Testis (tissue), 3 donors: ENCODE results near the gene ANKH. TPM values are rescaled to one million over a fixed set of nuclear protein-coding genes. Genes with fewer than 3 reads are reported as not detected.

Source experiments
- DNase-seq: peaks from one replicate; pipeline ENCODE4 v3.0.0-alpha.2; 2019
- H3K27ac ChIP-seq, 2 donors: fragments of 200-600 bp; sonication (generic); one replicate each; pipeline ENCODE4 v1.5.1; 2019
- H3K27me3 ChIP-seq: fragments of 200-600 bp; sonication (generic); one replicate; pipeline ENCODE4 v1.5.1; 2019
- H3K36me3 ChIP-seq: fragments of 200-600 bp; sonication (generic); one replicate; pipeline ENCODE4 v1.5.1; 2017; ENCODE audit warnings: low read depth; ENCODE audit errors: missing control alignments
- H3K4me1 ChIP-seq: fragments of 200-600 bp; sonication (generic); one replicate; pipeline ENCODE4 v1.5.1; 2019
- H3K4me3 ChIP-seq, 2 donors: fragments of 200-600 bp; sonication (generic); one replicate each; pipeline ENCODE4 v1.5.1; 2017 to 2019
- H3K9me3 ChIP-seq: fragments of 200-600 bp; sonication (generic); one replicate; pipeline ENCODE4 v1.5.1; 2017
- POLR2A ChIP-seq: fragments of 450-650 bp; IDR thresholded peaks from one replicate; pipeline ENCODE4 v1.6.1; 2017; ENCODE audit warnings: antibody characterized with exemption, mild to moderate bottlenecking, moderate library complexity
- WGBS, 2 donors: methylation state at CpG; one replicate each; pipeline ENCODE4 v1.1.5; 2018; 5-methylcytosine and 5-hydroxymethylcytosine counted together
- intact Hi-C: fragments of 100-400 bp; cut with DNase I; formaldehyde crosslinking; loops from one replicate; pipeline ENCODE4 v1.15.1; 2023; ENCODE audit warnings: low total_unique reads
- polyA plus RNA-seq: library from polyadenylated mRNA; stranded (reverse); fragments of 350-450 nt; fragmentation: Illumina TruSeq; extraction: RNeasy Lipid Tissue Mini Kit (QIAGEN cat#74804); gene quantifications from one replicate; pipeline ENCODE4 v1.2.3, GENCODE V29; 2014; ENCODE audit warnings: low read depth, low replicate concordance; ENCODE audit not compliant: insufficient read depth
- total RNA-seq, 2 donors: library from RNA; depleted of rRNA; stranded (reverse); fragments of >200 nt; gene quantifications; one replicate each; pipeline ENCODE4 v1.2.3, GENCODE V29; 2016
- TF ChIP-seq, protein P1 (sequence below), 3 experiments: fragments of 450-650 bp in 2 of 3; fragments of 200-600 bp in 1 of 3; sonication (generic) in 1 of 3; IDR thresholded peaks; one replicate each; pipeline ENCODE4 v1.5.1; 2016 to 2019; ENCODE audit warnings: antibody characterized with exemption in 3 of 3, mild to moderate bottlenecking in 2 of 3, moderate library complexity in 1 of 3

Gene ANKH
- total and polyA plus RNA-seq, 3 donors from 2014 or later, result 14.3 to 16.2 (median 15.8) TPM

DNA sequence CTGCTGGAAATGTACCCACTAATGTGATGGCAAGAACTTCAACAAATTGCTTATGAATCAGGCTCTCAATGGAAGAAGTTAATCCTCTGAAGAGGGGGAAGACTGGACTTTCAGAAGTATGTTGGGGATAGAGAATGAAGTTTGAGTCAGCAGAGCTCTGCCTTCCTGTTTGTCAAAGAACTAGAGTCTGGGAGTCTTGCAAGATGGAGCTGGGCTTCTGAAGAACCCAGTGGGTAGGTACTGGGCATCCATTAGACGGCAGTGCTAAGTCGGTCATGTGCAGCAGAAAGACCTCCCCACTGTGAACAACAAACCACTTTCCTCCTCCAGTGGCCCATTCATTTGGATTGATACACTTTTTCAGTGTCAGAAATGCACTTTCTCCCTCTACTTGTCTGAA lies 172.4 kb downstream of the ANKH start:
- intact Hi-C loops, result no loop called here
- H3K27ac ChIP-seq, result no peak overlapping the region
- no peaks in the 10 kb centered on the region for H3K9me3 ChIP-seq
- no peaks in the 10 kb centered on the region for H3K27me3 ChIP-seq
- TF ChIP-seq, protein P1, sequence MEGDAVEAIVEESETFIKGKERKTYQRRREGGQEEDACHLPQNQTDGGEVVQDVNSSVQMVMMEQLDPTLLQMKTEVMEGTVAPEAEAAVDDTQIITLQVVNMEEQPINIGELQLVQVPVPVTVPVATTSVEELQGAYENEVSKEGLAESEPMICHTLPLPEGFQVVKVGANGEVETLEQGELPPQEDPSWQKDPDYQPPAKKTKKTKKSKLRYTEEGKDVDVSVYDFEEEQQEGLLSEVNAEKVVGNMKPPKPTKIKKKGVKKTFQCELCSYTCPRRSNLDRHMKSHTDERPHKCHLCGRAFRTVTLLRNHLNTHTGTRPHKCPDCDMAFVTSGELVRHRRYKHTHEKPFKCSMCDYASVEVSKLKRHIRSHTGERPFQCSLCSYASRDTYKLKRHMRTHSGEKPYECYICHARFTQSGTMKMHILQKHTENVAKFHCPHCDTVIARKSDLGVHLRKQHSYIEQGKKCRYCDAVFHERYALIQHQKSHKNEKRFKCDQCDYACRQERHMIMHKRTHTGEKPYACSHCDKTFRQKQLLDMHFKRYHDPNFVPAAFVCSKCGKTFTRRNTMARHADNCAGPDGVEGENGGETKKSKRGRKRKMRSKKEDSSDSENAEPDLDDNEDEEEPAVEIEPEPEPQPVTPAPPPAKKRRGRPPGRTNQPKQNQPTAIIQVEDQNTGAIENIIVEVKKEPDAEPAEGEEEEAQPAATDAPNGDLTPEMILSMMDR (IDR thresholded peaks at IDR 0.05), result no peak
- no peak for TF ChIP-seq POLR2A
- peaks cover 6% of the 10 kb centered on the region for H3K4me1 ChIP-seq
- H3K4me3 ChIP-seq, result no peak overlapping the region
- no peak for DNase-seq
- WGBS, 2 donors, result 86 to 100% methylated on average over 2 of the region's 2 CpGs
- no peaks in the 10 kb centered on the region for H3K36me3 ChIP-seq

DNA sequence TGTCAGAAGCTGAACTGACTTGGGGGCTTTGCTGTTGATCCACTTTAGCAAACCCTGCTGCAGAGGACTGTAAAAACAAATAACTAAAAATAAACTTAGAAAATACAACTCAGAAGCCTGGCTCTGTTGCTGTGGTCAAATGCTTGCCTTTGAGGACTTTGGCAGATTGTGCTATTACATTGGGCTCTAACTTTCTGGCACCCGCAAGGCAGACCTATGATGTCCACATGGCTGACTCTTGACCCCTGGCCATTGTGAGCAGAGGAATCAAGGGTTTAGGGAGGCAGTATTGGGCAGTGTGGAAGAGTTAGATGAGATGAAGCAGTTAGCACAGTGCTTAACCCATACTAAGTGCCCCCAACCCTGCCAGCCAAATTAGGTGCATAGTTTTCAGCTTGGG lies 173.1 kb downstream of the ANKH start:
- intact Hi-C loops, result no loop called here
- no peak for DNase-seq
- Histone ChIP-seq H3K9me3 (no peaks in the 10 kb centered on the region), H3K27ac (no peak overlapping the region), H3K4me1 (peaks cover 6% of the 10 kb centered on the region), H3K4me3 (no peak overlapping the region), H3K27me3 (no peaks in the 10 kb centered on the region), H3K36me3 (no peaks in the 10 kb centered on the region)
- TF ChIP-seq, protein P1 (IDR thresholded peaks at IDR 0.05), result no peak
- no peak for TF ChIP-seq POLR2A
- WGBS, 2 donors, result 63 to 78% methylated on average over 1 of the region's 1 CpG

DNA sequence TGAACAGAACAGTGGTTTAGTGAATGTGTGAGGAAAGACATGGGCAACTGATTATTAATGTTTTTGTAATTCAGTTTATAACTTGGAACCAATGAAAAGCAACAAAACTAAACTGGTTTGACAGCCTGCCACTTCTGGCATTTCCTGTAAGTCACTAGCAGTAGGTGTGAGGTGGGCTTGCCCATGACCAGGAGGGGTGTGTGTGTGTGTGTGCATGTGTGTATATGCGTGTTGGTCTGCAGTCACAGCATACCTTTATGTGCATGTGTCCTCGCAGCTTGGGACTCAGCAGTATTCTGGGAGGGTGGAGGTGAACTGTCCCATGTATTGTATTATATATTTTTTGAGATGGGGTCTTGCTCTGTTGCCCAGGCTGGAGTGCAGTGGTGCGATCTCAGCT lies 174.7 kb downstream of the ANKH start:
- Histone ChIP-seq H3K4me3 (no peak overlapping the region), H3K9me3 (no peaks in the 10 kb centered on the region), H3K27me3 (no peaks in the 10 kb centered on the region), H3K36me3 (no peaks in the 10 kb centered on the region), H3K4me1 (peaks cover 6% of the 10 kb centered on the region), H3K27ac (no peak overlapping the region)
- DNase-seq, result no peak
- intact Hi-C loops, result no loop called here
- TF ChIP-seq, protein P1 (IDR thresholded peaks at IDR 0.05), result no peak
- TF ChIP-seq POLR2A, result no peak
- 96 to 97% methylated on average over 3 of the region's 3 CpGs for WGBS, 2 donors

DNA sequence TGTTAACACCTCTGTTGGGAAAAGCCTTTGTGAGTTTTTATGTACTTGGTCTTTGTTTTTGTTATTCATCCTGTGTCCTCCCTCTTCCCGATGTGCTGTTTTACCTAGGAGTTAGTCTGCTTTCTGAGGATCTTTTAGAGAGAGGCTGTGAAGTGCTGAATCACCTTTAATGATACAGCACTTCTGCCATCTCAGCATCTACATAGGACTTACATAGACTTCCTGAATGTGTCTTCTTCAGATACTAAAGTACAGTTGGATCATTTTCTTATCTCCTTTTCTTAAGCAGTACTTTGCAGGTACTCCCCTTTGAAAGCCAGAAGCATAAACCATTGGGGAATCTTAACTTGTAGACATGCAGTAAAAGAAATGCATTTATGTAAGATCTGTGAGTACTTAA lies 175.5 kb downstream of the ANKH start:
- Histone ChIP-seq H3K27ac (no peak overlapping the region), H3K9me3 (no peaks in the 10 kb centered on the region), H3K4me1 (peaks cover 6% of the 10 kb centered on the region), H3K27me3 (no peaks in the 10 kb centered on the region), H3K36me3 (no peaks in the 10 kb centered on the region), H3K4me3 (no peak overlapping the region)
- 49 to 63% methylated on average over 1 of the region's 1 CpG for WGBS, 2 donors
- intact Hi-C loops, result no loop called here
- TF ChIP-seq, protein P1 (IDR thresholded peaks at IDR 0.05), result no peak
- no peak for TF ChIP-seq POLR2A
- DNase-seq, result no peak

DNA sequence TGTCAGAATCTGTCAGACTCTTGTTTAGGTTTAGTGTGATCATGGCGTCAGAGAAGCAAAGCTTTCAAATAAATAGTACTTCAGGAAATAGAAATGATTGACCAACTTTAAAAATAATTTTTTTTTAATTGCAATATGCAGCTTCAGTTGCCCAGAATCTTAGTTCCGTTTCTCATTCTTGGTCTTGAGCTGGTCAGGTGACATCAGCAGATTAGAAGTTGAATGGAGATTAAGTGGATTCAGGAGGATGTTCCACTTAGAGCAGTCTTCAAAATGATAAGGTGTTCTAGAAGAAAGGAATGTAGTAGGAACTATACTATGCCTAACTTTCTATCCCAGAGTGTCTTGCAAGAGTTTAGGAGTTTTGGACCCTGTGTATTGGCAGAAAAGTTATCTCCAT lies 176.4 kb downstream of the ANKH start:
- TF ChIP-seq, protein P1 (IDR thresholded peaks at IDR 0.05), result no peak
- no peak for TF ChIP-seq POLR2A
- DNase-seq, result no peak
- Histone ChIP-seq H3K27me3 (no peaks in the 10 kb centered on the region), H3K36me3 (no peaks in the 10 kb centered on the region), H3K4me3 (no peak overlapping the region), H3K4me1 (no peaks in the 10 kb centered on the region), H3K27ac (no peak overlapping the region), H3K9me3 (no peaks in the 10 kb centered on the region)
- intact Hi-C loops, result no loop called here
- WGBS, 2 donors, result 90% methylated on average over 2 of the region's 2 CpGs
